ENCODE measurements around the gene TRABD2B. TPM values are rescaled to one million over a fixed set of nuclear protein-coding genes. Genes with fewer than 3 reads are reported as not detected.

TRABD2B gene
- total RNA-seq, 6 donors from 2014 or later, result under 0.01 to 2.1 (median 0.62) TPM

DNA sequence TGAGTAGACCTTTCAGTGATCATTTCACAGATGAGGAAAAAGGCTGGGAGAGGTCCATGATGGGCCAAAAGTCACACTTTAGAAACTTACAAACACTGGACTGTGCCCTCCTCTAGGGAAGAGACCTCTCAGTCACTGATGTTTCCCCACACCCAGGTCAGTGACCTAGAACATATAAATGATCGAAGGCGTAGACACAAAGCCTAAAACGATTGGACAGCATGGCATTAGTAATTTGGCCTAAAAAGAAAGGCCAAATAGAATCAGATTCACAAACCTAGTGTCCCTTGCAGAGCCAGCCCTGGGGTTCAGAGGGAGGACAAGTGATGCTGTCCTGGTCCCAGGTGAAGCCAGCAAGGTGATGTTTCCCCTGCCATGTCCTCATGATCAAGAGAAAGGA lies 27.7 kb downstream of the TRABD2B start:
- no peak overlapping the region for H3K4me3 ChIP-seq
- H3K27ac ChIP-seq, result no peak overlapping the region
- ATAC-seq (ENCODE audit: low FRiP score in 2 of 2), result no peak
- WGBS, 2 donors, result 78 to 84% methylated on average over 3 of the region's 3 CpGs
- TF ChIP-seq POLR2AphosphoS5 (IDR thresholded peaks at IDR 0.05) (no peak), EP300 (IDR thresholded peaks at IDR 0.05) (no peak), POLR2A (IDR thresholded peaks at IDR 0.05) (no peak)
- TF ChIP-seq, protein P1, sequence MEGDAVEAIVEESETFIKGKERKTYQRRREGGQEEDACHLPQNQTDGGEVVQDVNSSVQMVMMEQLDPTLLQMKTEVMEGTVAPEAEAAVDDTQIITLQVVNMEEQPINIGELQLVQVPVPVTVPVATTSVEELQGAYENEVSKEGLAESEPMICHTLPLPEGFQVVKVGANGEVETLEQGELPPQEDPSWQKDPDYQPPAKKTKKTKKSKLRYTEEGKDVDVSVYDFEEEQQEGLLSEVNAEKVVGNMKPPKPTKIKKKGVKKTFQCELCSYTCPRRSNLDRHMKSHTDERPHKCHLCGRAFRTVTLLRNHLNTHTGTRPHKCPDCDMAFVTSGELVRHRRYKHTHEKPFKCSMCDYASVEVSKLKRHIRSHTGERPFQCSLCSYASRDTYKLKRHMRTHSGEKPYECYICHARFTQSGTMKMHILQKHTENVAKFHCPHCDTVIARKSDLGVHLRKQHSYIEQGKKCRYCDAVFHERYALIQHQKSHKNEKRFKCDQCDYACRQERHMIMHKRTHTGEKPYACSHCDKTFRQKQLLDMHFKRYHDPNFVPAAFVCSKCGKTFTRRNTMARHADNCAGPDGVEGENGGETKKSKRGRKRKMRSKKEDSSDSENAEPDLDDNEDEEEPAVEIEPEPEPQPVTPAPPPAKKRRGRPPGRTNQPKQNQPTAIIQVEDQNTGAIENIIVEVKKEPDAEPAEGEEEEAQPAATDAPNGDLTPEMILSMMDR (IDR thresholded peaks at IDR 0.05), result no peak
- H3K9me3 ChIP-seq, result no peaks in the 10 kb centered on the region
- DNase-seq, result no peak
- no peaks in the 10 kb centered on the region for H3K36me3 ChIP-seq
- H3K27me3 ChIP-seq, result no peaks in the 10 kb centered on the region
- no peaks in the 10 kb centered on the region for H3K4me1 ChIP-seq

DNA sequence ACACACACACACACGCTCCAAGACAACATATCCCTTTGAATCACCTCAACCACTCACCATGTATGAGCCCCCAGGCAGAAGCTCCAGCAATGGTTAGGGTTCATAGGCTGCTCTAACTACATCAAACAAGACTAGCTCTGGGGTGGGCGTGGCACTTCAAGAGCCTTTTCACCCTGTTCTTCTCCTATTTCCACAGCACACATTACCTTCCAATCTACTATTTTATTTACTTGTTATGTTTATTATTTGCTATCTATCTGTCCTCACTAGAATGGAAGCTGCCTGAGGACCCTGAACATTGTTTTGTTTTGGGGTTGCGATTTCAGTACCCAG lies 28.7 kb downstream of the TRABD2B start:
- Histone ChIP-seq H3K4me1 (no peaks in the 10 kb centered on the region), H3K27ac (no peak overlapping the region), H3K4me3 (no peak overlapping the region), H3K27me3 (no peaks in the 10 kb centered on the region), H3K9me3 (no peaks in the 10 kb centered on the region), H3K36me3 (no peaks in the 10 kb centered on the region)
- 80 to 85% methylated on average over 3 of the region's 3 CpGs for WGBS, 2 donors
- ATAC-seq (ENCODE audit: low FRiP score in 2 of 2) (no peak), DNase-seq (no peak)
- TF ChIP-seq, protein P1 (IDR thresholded peaks at IDR 0.05), result no peak
- TF ChIP-seq POLR2A (IDR thresholded peaks at IDR 0.05) (no peak), POLR2AphosphoS5 (IDR thresholded peaks at IDR 0.05) (no peak), EP300 (IDR thresholded peaks at IDR 0.05) (no peak)

DNA sequence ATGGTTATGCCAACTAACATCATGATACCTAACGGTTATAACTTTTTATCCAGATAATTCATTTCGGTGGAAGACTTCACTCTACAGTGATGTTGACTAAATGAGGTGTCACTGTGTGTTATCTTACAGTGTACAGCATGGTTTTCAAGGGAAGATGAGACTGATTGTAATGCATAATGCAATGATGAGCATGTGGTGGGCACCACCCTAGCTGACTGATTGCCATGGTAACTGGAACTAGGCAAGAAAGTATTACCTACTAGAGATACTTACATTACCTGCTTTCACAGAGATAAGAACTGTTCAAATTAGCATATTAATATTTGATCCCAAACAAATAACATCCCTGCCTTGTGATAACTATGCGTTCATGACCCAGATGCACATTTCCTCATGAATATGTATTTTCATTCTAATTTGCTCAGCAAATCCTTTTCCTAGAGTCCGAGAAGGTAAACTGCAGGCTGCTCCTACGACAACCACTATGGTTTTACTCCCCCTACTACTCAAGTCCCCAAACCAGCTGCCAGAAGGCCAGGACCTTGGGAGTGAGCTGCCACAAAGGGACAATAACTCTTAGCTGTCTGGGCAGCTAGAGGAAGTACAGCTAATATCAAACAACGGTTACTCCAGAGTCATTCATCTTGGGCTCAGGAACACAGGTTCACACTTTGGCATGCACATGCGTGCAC lies 29.2 kb downstream of the TRABD2B start:
- ATAC-seq (ENCODE audit: low FRiP score in 2 of 2) (no peak), DNase-seq (no peak)

DNA sequence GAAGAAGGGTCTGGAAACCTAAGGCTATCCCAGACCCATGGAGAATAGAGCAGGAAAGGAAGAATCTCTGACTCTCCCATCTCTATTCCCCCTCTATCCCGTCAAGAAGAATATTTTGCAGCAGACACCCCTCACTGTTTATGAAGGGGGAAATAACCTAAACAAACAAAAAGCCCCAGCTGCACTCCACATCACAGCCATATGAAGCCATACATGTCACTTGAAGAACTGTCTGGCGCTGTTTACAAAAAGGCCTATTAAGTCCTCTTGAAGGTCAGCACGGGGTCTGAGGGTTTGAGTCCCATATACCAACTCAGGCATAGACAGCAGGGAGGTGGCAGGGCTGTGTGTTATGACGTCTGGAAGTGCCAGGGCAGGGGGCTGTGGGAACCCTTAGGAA lies 31.4 kb downstream of the TRABD2B start:
- no peak overlapping the region for H3K4me3 ChIP-seq
- H3K9me3 ChIP-seq, result no peaks in the 10 kb centered on the region
- TF ChIP-seq, protein P1 (IDR thresholded peaks at IDR 0.05), result no peak
- no peak for TF ChIP-seq POLR2AphosphoS5 (IDR thresholded peaks at IDR 0.05)
- TF ChIP-seq EP300 (IDR thresholded peaks at IDR 0.05), result no peak
- TF ChIP-seq POLR2A (IDR thresholded peaks at IDR 0.05), result no peak
- 77 to 91% methylated on average over 2 to 4 of the region's 4 CpGs for WGBS, 2 donors
- ATAC-seq (ENCODE audit: low FRiP score in 2 of 2) (no peak), DNase-seq (no peak)
- H3K4me1 ChIP-seq, result no peaks in the 10 kb centered on the region
- no peaks in the 10 kb centered on the region for H3K27me3 ChIP-seq
- H3K27ac ChIP-seq, result no peak overlapping the region
- no peaks in the 10 kb centered on the region for H3K36me3 ChIP-seq

More for the DNA sequence above, 29.2 kb downstream of the TRABD2B start:
- TF ChIP-seq, protein P1 (IDR thresholded peaks at IDR 0.05), result no peak
- no peak for TF ChIP-seq POLR2AphosphoS5 (IDR thresholded peaks at IDR 0.05)
- TF ChIP-seq EP300 (IDR thresholded peaks at IDR 0.05), result no peak
- TF ChIP-seq POLR2A (IDR thresholded peaks at IDR 0.05), result no peak
- Histone ChIP-seq H3K27ac (no peak overlapping the region), H3K4me3 (no peak overlapping the region), H3K4me1 (no peaks in the 10 kb centered on the region), H3K36me3 (no peaks in the 10 kb centered on the region), H3K9me3 (no peaks in the 10 kb centered on the region), H3K27me3 (no peaks in the 10 kb centered on the region)
- 66 to 69% methylated on average over 7 of the region's 7 CpGs for WGBS, 2 donors

DNA sequence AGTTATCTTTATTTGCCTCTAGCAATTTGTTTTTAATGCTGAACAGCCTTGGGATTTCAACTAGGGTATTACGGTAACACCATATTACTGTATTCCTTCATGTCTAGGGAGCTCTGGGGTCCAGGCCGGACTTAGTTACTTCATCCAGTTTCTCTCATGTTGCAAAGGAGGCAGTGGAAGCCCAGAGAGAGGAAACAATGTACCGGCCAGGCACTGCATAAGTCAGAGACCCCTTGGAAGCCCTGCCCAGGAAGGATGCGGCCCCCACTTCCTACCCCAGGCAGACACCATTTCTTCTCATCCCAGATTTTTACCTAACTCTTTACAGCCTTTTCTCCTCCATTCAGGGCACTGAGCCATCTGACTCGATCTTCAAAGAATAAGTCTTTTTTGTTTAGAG lies 32.5 kb downstream of the TRABD2B start:
- no peaks in the 10 kb centered on the region for H3K36me3 ChIP-seq
- no peaks in the 10 kb centered on the region for H3K4me1 ChIP-seq
- H3K27me3 ChIP-seq, result no peaks in the 10 kb centered on the region
- 69% methylated on average over 5 of the region's 5 CpGs for WGBS, 2 donors
- H3K4me3 ChIP-seq, result no peak overlapping the region
- TF ChIP-seq EP300 (IDR thresholded peaks at IDR 0.05) (no peak), POLR2A (IDR thresholded peaks at IDR 0.05) (no peak), POLR2AphosphoS5 (IDR thresholded peaks at IDR 0.05) (no peak)
- TF ChIP-seq, protein P1 (IDR thresholded peaks at IDR 0.05), result no peak
- no peak overlapping the region for H3K27ac ChIP-seq
- DNase-seq (no peak), ATAC-seq (ENCODE audit: low FRiP score in 2 of 2) (no peak)
- H3K9me3 ChIP-seq, result no peaks in the 10 kb centered on the region

Measured in upper lobe of left lung (tissue), 6 donors.